ENCODE results near the gene RNF181.
"Not testable (repeated sequence)": the region's sequence is repeated elsewhere in the genome, so short reads cannot be mapped to it uniquely, and the experiment has no call there.

RNF181 gene

GRCh38 chr2:85595301-85596025 is at the start of gene RNF181:
Gene RNF181 (plus strand): TSS chr2:85595745. CDS start chr2:85595764, 19 bp downstream.
- DNase-seq: peak; percentile 84

- no peak for DNase-seq
These were observed 49.7 kb upstream of the RNF181 start for GRCh38 chr2:85545780-85546240.

DNA sequence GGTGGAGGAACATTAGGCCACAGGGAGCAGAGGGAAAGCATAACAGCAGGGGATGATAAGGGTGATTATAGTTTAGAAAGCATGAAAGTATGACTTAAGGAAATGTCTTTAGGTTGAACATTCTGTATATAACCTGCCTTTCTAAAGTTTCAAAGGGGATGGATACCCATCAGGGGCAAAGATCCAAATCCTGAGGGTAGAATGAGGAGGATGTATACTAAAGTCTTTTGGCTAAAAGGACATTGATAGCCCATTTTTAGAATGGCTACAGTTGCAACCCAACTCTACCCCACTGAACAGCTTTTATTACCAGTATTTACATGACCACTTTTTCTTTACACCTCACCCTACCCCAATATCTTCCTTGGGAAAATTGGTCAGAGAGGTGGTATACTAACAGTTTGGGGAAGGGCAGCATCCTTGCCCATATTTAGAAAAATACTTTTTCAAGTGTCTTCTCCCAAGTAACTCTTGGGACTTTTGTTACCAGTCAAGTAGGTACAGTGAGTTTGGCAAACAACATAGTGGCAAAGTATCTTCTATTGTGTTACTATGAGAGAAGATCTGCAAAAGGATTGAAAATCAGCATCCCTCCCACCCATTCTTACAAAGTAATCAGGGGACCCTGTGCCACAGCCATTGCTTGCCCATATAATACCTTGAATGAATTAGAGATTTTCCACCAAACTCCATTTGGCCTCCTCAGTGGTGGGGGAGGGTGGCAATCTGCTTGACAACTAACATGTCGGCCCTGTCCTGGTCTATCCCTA is 48.3 kb upstream of the RNF181 start:
- no peak for DNase-seq

GRCh38 chr2:85547859-85548607 is 47.5 kb upstream of the RNF181 start:
- no peak for DNase-seq

GRCh38 chr2:85548608-85548900 is 47.0 kb upstream of the RNF181 start:
- no peak for DNase-seq

DNA sequence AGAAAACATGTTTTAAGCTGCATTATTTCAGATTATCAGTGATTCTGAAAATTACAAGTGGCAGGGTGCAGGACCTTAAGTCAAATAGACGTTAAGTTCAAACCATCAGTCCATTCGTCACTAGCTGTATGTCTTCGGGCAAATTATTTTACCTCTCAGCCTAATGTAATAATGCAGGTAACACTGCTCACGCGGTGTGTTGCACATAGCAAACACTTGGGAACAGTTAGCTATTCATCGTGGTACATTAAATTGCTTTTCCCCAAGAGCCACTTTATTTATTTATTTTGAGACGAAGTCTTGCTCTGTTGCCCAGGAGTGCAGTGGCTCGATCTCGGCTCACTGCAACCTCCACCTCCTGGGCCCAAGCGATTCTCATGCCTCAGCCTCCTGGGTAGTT is 46.5 kb upstream of the RNF181 start:
- no peak for DNase-seq

- DNase-seq: no peak
These were observed 45.7 kb upstream of the RNF181 start for GRCh38 chr2:85549826-85550225.

DNA sequence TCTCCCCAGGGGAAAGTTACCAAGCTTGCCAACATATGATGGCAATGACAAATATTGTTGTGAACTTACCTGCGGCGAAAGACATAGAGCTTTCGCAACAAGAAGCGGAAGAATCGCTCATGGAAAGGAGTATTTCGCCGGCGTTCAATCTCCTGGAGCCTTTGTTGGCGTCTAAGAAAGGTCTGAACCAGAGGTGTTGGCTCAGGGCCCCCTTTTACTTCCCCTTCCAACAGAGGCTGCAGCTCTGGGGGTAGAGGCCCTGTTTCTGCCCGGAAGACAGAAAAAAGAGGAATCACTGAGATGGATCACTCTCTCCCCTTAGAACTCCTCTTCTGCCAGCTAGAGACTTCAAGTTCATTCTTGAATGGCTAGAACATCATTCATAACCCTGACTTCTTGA is 45.1 kb upstream of the RNF181 start:
- no peak for DNase-seq

DNA sequence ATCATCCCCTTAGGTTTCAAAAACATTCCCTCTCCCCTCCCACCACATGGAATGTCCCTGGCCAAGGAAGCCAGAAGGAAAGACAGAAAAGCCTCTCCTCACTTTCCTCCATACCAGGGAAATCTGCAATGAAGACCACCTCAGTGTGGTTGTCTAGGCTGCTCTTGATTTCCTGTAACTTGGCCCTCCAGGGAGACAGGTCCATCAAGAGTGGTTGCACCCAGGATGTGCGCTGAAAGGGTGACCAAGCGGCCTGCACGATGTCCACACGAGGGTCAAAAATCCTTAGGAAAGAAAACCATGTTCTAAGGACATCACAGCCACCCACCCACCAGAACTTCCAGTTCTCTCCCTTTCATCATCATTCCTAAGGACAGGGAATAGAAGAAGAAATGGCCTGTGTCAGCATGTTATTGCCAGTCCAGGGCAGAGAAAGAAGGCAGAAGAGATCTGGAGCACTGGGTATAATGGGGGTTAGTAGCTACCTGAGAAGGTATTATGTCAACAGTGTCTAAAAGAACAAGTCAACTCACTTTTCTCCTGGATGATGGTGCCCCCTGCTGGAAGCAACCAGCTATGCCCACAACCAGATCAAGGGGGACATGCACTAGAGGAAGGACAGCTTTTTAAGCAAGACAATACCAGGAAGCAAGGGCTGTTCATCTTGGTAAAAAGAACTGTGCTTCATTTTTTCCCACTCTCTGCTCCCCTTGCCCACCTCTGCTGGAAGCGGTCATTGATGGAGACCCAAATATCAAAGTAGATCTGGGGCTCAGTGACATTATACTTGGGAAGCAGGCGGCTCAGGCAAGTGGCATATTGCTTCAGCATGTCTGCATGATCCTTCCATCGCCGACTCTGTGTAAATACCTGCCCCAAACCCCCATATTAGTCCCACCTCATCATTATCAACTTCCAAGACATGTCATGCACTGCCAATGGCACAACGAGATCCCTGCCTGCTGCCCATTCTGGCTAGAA is 43.6 kb upstream of the RNF181 start:
- peak; percentile 88 for DNase-seq

- no peak for DNase-seq
These were observed 42.4 kb upstream of the RNF181 start for GRCh38 chr2:85553184-85553583.

- no peak for DNase-seq
These were observed 40.4 kb upstream of the RNF181 start for GRCh38 chr2:85554980-85555612.

DNA sequence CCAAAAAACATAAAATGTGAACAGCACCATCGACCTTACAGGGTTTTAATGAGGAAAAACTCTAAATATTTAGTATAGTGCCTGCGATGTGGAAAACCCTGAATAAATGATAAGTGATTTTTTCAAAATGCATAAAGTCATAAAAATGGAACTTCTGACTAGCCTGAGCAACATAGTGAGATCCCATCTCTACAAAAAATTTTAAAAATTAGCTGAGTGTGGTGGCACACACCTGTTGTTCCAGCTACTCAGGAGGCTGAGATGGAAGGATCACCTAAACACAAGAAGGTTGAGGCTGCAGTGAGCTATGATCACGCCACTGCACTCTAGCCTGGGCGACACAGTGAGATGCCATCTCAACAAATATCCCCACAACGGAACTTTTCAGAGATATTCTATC is 38.4 kb upstream of the RNF181 start:
- no peak for DNase-seq

- DNase-seq: no peak
These were observed 37.4 kb upstream of the RNF181 start for GRCh38 chr2:85558160-85558559.

DNA sequence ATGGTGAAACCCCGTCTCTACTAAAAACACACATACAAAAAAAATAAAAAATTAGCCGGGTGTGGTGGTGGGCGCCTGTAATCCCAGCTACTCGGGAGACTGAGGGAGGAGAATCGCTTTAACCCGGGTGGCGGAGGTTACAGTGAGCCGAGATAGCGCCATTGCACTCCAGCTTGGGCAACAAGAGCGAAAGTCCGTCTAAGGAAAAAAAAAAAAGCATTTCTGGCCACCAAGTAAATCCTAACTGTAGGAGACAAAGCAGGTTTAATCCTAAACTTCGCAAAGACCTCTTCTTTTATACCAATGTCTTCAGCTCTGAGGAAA is 35.2 kb upstream of the RNF181 start:
- DNase-seq: not testable (repeated sequence)

GRCh38 chr2:85560812-85561279 is 34.7 kb upstream of the RNF181 start:
- DNase-seq: no peak

DNA sequence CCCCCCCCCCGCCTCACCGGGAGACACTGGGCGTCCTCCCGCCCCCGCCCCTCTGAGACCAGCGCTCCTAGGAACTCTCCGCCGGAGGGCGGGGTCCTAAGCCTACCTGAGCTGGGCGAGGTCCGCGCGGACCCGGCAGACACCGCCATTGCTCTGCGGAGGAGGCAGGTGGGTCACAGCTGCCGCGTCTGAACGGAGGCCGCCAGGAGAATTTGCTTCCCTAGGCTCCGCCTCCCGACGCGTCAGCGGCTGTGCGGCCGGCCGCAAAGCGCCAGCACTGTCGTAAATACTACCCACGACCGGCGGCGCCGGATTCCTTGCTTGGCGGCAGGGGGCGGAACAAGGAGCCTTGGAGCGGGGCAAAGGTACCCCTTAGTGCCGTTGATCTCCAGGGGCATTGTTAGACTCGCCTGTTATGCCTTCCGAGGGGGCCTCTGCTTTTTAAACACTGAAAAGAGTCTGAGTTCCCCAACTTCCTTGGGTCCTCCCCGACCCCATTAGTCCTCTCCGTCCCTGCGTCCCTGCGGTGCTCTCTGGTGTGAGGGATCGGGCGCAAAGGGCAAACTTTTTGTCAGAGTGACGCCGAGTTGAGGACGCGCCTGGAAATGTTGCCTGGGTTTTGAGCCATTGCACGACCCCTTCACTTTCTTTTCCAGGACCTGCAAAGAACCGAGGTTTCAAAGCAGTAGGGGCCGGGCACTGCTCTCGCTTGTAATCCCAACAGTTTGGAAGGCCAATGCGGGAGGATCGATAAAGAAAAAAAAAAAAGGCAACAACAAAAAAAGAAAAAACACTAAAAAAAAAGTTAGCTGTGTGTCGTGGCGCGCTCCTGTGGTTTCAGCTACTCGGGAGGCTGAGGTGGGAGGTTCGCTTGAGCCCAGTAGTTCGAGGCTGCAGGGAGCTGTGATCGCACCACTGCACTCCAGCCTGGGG is 34.0 kb upstream of the RNF181 start, which contains the start of gene GGCX:
Gene GGCX, minus strand, starts transcription at position 214 of the 933 bp plus-strand sequence. Its CDS starts 65 bp downstream, at position 149.
- peak; percentile 97 for DNase-seq

DNA sequence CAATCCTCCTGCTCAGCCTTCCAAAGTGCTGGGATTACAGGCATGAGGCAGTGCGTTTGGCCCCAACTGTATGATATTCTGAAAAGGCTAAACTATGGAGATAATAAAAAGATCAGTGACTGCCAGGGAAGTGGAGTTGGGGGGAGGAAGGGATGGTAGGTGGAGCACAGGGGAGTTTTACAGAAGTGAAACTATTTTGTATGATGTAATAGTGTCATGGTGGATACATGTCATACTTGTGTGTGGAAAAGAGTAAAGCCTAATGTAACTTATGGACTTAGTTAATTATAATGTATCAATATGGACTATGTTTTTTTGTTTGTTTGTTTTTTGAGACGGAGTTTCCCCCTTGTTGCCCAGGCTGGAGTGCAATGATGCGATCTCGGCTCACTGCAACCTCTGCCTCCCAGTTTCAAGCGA is 31.4 kb upstream of the RNF181 start:
- DNase-seq: no peak

GRCh38 chr2:85566265-85566664 is 29.3 kb upstream of the RNF181 start:
- DNase-seq: no peak

GRCh38 chr2:85575739-85576138 is 19.8 kb upstream of the RNF181 start:
- no peak for DNase-seq

DNA sequence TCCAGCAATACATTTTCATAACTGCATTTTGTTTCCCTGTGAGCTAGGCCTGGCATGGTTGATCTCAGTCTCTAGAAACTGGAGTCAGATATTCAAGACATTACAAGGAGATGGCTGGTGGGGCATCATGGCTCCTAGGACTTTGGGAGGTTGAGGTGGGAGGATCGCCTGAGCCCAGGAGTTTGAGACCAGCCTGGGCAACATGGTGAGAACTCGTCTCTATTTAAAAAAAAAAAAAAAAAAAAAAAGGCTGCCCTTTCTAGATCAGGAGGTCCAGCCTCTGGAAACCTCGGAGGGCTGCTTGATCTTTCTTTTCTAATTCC is 18.5 kb upstream of the RNF181 start:
- DNase-seq: no peak

Data from activated T-cell treated with anti-CD3 and anti-CD28 coated beads, Interleukin-2, amount 50 U/mL, for 1 hour (primary cell).